ENCODE data around the gene POT1. TPM values are rescaled to one million over a fixed set of nuclear protein-coding genes. Genes with fewer than 3 reads are reported as not detected.

POT1 gene
- total RNA-seq, 1 experiment from 2014 or later = 31.1 TPM

DNA sequence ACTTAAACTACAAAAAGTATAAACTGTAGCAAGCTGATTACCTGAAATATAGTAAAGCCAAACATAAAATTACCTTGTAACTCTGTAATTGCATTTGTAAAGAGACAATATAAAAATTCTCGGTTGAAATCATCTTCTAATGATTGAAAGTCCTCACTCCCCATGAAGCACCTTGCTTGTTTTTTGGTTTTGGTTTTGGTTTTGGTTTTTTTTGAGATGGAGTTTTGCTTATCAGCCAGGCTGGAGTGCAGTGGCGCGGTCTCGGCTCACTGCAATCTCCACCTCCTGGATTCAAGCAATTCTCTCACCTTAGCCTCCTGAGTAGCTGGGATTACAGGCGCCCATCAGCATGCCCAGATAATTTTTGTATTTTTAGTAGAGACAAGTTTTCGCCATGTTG lies 130.2 kb downstream of the POT1 start:
- DNase-seq = no peak
- H3K4me1 Mint-ChIP-seq (ENCODE audit: low read depth, unreplicated experiment) = no peaks in the 10 kb centered on the region
- no peak overlapping the region for H3K4me3 Mint-ChIP-seq (ENCODE audit: low read depth, unreplicated experiment)
- CTCF ChIA-PET = no interaction called here
- no TSS peak for BruUV-seq (replicated peaks)
- no peak overlapping the region for H3K27ac Mint-ChIP-seq (ENCODE audit: unreplicated experiment)
- no peaks in the 10 kb centered on the region for H3K27me3 Mint-ChIP-seq (ENCODE audit: unreplicated experiment)
- TF ChIP-seq, protein P1, sequence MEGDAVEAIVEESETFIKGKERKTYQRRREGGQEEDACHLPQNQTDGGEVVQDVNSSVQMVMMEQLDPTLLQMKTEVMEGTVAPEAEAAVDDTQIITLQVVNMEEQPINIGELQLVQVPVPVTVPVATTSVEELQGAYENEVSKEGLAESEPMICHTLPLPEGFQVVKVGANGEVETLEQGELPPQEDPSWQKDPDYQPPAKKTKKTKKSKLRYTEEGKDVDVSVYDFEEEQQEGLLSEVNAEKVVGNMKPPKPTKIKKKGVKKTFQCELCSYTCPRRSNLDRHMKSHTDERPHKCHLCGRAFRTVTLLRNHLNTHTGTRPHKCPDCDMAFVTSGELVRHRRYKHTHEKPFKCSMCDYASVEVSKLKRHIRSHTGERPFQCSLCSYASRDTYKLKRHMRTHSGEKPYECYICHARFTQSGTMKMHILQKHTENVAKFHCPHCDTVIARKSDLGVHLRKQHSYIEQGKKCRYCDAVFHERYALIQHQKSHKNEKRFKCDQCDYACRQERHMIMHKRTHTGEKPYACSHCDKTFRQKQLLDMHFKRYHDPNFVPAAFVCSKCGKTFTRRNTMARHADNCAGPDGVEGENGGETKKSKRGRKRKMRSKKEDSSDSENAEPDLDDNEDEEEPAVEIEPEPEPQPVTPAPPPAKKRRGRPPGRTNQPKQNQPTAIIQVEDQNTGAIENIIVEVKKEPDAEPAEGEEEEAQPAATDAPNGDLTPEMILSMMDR (IDR thresholded peaks at IDR 0.05; ENCODE audit: unreplicated experiment) = no peak
- intact Hi-C loops (cut with micrococcal nuclease; ENCODE audit: unreplicated experiment) = no loop called here
- H3K9me3 Mint-ChIP-seq (ENCODE audit: low read depth, unreplicated experiment) = peaks cover 3% of the 10 kb centered on the region
- no peaks in the 10 kb centered on the region for H3K36me3 Mint-ChIP-seq (ENCODE audit: insufficient read depth, unreplicated experiment)

DNA sequence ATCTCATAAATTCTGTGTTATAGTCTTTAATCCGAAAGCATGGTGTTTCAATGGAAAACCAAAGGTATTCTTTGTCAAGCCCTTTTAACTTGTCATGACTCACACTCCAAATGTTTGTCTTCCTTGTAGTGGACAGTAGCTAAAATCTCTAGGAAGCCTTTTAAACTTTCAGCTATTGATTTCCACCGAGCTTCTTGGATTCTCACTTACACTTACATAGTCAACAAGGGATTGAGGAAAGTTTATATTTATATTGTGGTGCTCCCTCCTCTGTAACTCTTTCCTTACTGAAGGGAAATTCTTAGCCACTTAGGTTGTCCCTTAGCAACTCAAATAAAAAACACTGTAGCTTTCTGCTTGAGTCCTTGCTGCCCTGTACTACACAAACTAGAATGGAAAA lies 132.9 kb downstream of the POT1 start:
- CTCF ChIA-PET = no interaction called here

DNA sequence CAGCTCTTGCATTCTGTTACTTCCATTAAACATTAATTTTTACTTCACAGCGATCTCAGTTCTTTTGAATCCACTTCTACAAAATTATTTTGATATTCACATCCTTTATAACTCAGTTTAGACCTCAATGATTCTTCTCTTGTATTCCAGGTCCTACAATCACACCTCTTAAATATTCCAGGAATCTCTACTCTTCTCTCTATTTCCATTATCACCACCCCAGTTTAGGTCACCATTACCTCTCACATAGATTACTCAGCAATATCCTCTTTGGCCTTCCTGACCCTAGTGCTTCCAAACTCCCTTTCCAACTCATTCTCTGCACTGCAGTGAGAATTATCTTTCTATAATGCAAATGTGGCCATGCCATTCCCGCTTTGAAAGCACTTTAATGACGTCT lies 136.9 kb downstream of the POT1 start:
- H3K4me1 Mint-ChIP-seq (ENCODE audit: low read depth, unreplicated experiment) = peaks cover 12% of the 10 kb centered on the region
- BruUV-seq (replicated peaks) = no TSS peak
- intact Hi-C loops (cut with micrococcal nuclease; ENCODE audit: unreplicated experiment) = no loop called here
- DNase-seq = no peak
- CTCF ChIA-PET = no interaction called here
- H3K4me3 Mint-ChIP-seq (ENCODE audit: low read depth, unreplicated experiment) = no peak overlapping the region
- TF ChIP-seq, protein P1 (IDR thresholded peaks at IDR 0.05; ENCODE audit: unreplicated experiment) = no peak
- H3K9me3 Mint-ChIP-seq (ENCODE audit: low read depth, unreplicated experiment) = peaks cover 3% of the 10 kb centered on the region
- no peaks in the 10 kb centered on the region for H3K27me3 Mint-ChIP-seq (ENCODE audit: unreplicated experiment)
- H3K36me3 Mint-ChIP-seq (ENCODE audit: insufficient read depth, unreplicated experiment) = no peaks in the 10 kb centered on the region
- H3K27ac Mint-ChIP-seq (ENCODE audit: unreplicated experiment) = no peak overlapping the region

More for the DNA sequence above, 132.9 kb downstream of the POT1 start:
- TF ChIP-seq, protein P1 (IDR thresholded peaks at IDR 0.05; ENCODE audit: unreplicated experiment) = no peak
- no peak overlapping the region for H3K27ac Mint-ChIP-seq (ENCODE audit: unreplicated experiment)
- H3K9me3 Mint-ChIP-seq (ENCODE audit: low read depth, unreplicated experiment) = peaks cover 3% of the 10 kb centered on the region
- peaks cover 2% of the 10 kb centered on the region for H3K4me1 Mint-ChIP-seq (ENCODE audit: low read depth, unreplicated experiment)
- H3K27me3 Mint-ChIP-seq (ENCODE audit: unreplicated experiment) = no peaks in the 10 kb centered on the region
- intact Hi-C loops (cut with micrococcal nuclease; ENCODE audit: unreplicated experiment) = no loop called here
- no peaks in the 10 kb centered on the region for H3K36me3 Mint-ChIP-seq (ENCODE audit: insufficient read depth, unreplicated experiment)
- no TSS peak for BruUV-seq (replicated peaks)
- no peak for DNase-seq
- H3K4me3 Mint-ChIP-seq (ENCODE audit: low read depth, unreplicated experiment) = no peak overlapping the region

DNA sequence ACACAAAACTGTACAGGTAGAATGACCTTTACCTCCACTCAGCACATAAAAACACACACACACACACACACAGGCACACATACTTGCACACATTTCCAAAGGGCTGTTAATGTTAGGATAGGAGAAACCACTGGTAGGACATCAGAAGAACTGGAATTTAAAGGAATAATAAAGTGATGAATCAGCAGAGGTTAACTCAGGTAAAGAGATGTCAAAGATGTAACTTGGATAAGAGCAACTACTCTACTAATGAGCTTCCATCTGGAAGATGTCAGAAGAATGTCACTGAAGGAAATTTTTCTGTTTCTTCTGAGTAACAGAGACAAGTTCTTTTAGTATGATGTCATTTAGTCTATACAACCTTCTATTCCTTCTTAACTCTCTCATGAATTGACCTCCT lies 137.6 kb downstream of the POT1 start:
- H3K4me3 Mint-ChIP-seq (ENCODE audit: low read depth, unreplicated experiment) = no peak overlapping the region
- intact Hi-C loops (cut with micrococcal nuclease; ENCODE audit: unreplicated experiment) = no loop called here
- no peak overlapping the region for H3K27ac Mint-ChIP-seq (ENCODE audit: unreplicated experiment)
- CTCF ChIA-PET = no interaction called here
- peaks cover 3% of the 10 kb centered on the region for H3K9me3 Mint-ChIP-seq (ENCODE audit: low read depth, unreplicated experiment)
- no TSS peak for BruUV-seq (replicated peaks)
- TF ChIP-seq, protein P1 (IDR thresholded peaks at IDR 0.05; ENCODE audit: unreplicated experiment) = no peak
- no peak for DNase-seq
- H3K4me1 Mint-ChIP-seq (ENCODE audit: low read depth, unreplicated experiment) = peaks cover 12% of the 10 kb centered on the region
- H3K36me3 Mint-ChIP-seq (ENCODE audit: insufficient read depth, unreplicated experiment) = no peaks in the 10 kb centered on the region
- no peaks in the 10 kb centered on the region for H3K27me3 Mint-ChIP-seq (ENCODE audit: unreplicated experiment)
